Cardiac muscle cell (in vitro differentiated cells and primary cell): ENCODE measurements around the gene JPT2. TPM values are rescaled to one million over a fixed set of nuclear protein-coding genes. Genes with fewer than 3 reads are reported as not detected.

Experiments used
- DNase-seq, 2 donors: peaks; one replicate each; pipeline versions ENCODE4 v3.0.0 to v3.0.0-alpha.2; 2010 to 2017; ENCODE audit warnings: low read depth in 1 of 2, low spot score in 1 of 2
- H3K27ac ChIP-seq: fragments of 200-600 bp; sonication (generic); 2 replicates; pipeline ENCODE4 v1.5.1; 2016
- H3K27me3 ChIP-seq: fragments of 200-600 bp; sonication (generic); 2 replicates; pipeline ENCODE4 v1.6.0; 2016; ENCODE audit warnings: control low read depth
- H3K36me3 ChIP-seq: fragments of 200-600 bp; sonication (generic); 2 replicates; pipeline ENCODE4 v1.5.1; 2016; ENCODE audit warnings: control low read depth
- H3K4me1 ChIP-seq: fragments of 200-600 bp; sonication (generic); 2 replicates; pipeline ENCODE4 v1.8.1; 2017; ENCODE audit warnings: low read depth, mild to moderate bottlenecking, mixed run types
- H3K4me3 ChIP-seq: fragments of 200-600 bp; sonication (generic); 2 replicates; pipeline ENCODE4 v1.5.1; 2016; ENCODE audit warnings: mild to moderate bottlenecking
- H3K9me3 ChIP-seq: fragments of 200-600 bp; sonication (generic); 2 replicates; pipeline ENCODE4 v1.5.1; 2017; ENCODE audit warnings: low read depth, mild to moderate bottlenecking, control low read depth
- polyA plus RNA-seq: library from polyadenylated mRNA; unstranded; fragments of >200 nt; fragmentation: Nextera tagmentation; extraction: Ambion mirVana; gene quantifications from 2 replicates; pipeline ENCODE4 v1.2.1, GENCODE V29; 2016
- total RNA-seq: library from RNA; depleted of rRNA; stranded (reverse); fragments of >200 nt; gene quantifications from 2 replicates; pipeline ENCODE4 v1.2.3, GENCODE V29; 2016
- TF ChIP-seq, protein P1 (sequence below): IDR thresholded peaks from 2 replicates; pipeline ENCODE4 v1.5.1; 2012; ENCODE audit warnings: low read depth, mild to moderate bottlenecking, low read length

JPT2 gene
- total and polyA plus RNA-seq, 2 experiments from 2014 or later: 10.0 to 34.5 TPM

DNA sequence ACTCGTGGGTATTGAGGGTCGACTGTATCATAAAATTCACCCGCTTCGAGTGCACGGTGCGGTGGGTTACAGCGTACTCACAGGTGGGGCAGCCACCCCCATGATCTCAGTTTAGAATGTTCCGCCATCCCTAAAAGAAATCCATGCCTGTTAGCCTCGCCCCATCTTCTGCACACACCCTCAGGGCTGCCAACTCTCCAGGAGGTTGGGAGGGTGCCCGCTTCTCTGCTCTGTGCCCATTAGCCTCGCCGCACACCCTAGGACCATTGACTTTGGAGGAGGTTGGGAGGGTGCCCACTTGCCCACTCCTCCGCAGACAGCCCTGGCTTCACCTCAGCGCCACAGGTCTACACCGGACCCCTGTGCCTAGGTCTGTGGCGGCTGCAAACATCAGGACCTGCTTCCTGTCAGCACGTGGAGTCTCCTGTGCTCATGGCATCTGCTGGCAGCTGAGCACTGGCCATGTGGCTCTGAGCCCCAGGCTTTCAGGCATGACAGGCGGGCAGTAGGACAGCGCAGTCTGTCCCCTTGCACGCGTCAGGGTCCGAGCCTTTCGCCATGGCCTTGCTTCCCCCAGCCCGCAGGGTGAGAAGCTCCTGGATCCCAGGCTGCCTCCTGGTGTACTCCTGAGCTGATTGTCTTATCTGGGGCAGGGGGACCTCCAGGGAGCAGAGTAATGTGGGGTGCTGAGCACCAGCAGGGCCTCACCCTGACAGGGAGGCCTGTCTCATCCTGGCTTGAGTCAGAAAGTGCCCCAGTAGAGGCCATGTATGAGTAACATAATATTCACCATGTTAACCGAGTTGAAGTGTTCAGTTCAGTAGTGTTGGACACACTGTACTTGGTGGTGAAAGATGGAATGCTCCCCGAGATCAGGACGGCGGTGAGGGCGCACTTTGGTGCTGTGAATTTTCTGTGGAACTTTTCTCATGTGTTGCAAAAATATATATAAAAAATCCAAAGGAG, 71.4 kb downstream of the JPT2 start:
- H3K9me3 ChIP-seq: no peaks in the 10 kb centered on the region
- no peak overlapping the region for H3K4me3 ChIP-seq
- no peak for DNase-seq
- H3K27ac ChIP-seq: no peak overlapping the region
- no peaks in the 10 kb centered on the region for H3K4me1 ChIP-seq
- H3K36me3 ChIP-seq: peaks cover 10% of the 10 kb centered on the region
- H3K27me3 ChIP-seq: no peaks in the 10 kb centered on the region
- TF ChIP-seq, protein P1, sequence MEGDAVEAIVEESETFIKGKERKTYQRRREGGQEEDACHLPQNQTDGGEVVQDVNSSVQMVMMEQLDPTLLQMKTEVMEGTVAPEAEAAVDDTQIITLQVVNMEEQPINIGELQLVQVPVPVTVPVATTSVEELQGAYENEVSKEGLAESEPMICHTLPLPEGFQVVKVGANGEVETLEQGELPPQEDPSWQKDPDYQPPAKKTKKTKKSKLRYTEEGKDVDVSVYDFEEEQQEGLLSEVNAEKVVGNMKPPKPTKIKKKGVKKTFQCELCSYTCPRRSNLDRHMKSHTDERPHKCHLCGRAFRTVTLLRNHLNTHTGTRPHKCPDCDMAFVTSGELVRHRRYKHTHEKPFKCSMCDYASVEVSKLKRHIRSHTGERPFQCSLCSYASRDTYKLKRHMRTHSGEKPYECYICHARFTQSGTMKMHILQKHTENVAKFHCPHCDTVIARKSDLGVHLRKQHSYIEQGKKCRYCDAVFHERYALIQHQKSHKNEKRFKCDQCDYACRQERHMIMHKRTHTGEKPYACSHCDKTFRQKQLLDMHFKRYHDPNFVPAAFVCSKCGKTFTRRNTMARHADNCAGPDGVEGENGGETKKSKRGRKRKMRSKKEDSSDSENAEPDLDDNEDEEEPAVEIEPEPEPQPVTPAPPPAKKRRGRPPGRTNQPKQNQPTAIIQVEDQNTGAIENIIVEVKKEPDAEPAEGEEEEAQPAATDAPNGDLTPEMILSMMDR: no peak

Other genes with a start within 250 kb of the JPT2 start
- gene PERCC1, start 247.2 kb upstream of the JPT2 start, total RNA-seq: 0.18 TPM in 1 of 2 replicates, not detected in the other
- gene PERCC1, start 247.2 kb upstream of the JPT2 start, polyA plus RNA-seq: not detected in 2 replicates
- 0.32 and 1.5 TPM in 2 replicates for gene CCDC154, start 233.7 kb upstream of the JPT2 start, total RNA-seq
- 0.49 and 0.64 TPM in 2 replicates for gene CCDC154, start 233.7 kb upstream of the JPT2 start, polyA plus RNA-seq
- gene CLCN7, start 203.3 kb upstream of the JPT2 start, total RNA-seq: 50.1 and 86.2 TPM in 2 replicates
- 47.0 and 57.6 TPM in 2 replicates for gene CLCN7, start 203.3 kb upstream of the JPT2 start, polyA plus RNA-seq
- 0.30 and 0.49 TPM in 2 replicates for gene PTX4, start 189.3 kb upstream of the JPT2 start, total RNA-seq
- gene PTX4, start 189.3 kb upstream of the JPT2 start, polyA plus RNA-seq: not detected in 2 replicates
- gene TELO2, start 184.9 kb upstream of the JPT2 start, total RNA-seq: 48.2 and 51.6 TPM in 2 replicates
- 50.7 and 58.7 TPM in 2 replicates for gene TELO2, start 184.9 kb upstream of the JPT2 start, polyA plus RNA-seq
- 0.39 and 0.83 TPM in 2 replicates for gene TMEM204, start 144.6 kb upstream of the JPT2 start, total RNA-seq
- gene TMEM204, start 144.6 kb upstream of the JPT2 start, polyA plus RNA-seq: 0.44 and 1.6 TPM in 2 replicates
- gene IFT140, start 66.2 kb upstream of the JPT2 start, total RNA-seq: 40.4 and 48.9 TPM in 2 replicates
- gene IFT140, start 66.2 kb upstream of the JPT2 start, polyA plus RNA-seq: 23.8 and 31.9 TPM in 2 replicates
- gene CRAMP1, start 65.9 kb upstream of the JPT2 start, total RNA-seq: 13.1 and 15.3 TPM in 2 replicates
- gene CRAMP1, start 65.9 kb upstream of the JPT2 start, polyA plus RNA-seq: 7.7 and 10.3 TPM in 2 replicates
- gene MAPK8IP3, start 27.9 kb downstream of the JPT2 start, total RNA-seq: 109 and 127 TPM in 2 replicates
- 57.1 and 75.2 TPM in 2 replicates for gene MAPK8IP3, start 27.9 kb downstream of the JPT2 start, polyA plus RNA-seq
- gene NME3, start 93.3 kb downstream of the JPT2 start, total RNA-seq: 72.2 and 106 TPM in 2 replicates
- 76.9 and 112 TPM in 2 replicates for gene NME3, start 93.3 kb downstream of the JPT2 start, polyA plus RNA-seq
- 19.3 and 42.7 TPM in 2 replicates for gene EME2, start 94.5 kb downstream of the JPT2 start, total RNA-seq
- 13.2 and 18.7 TPM in 2 replicates for gene EME2, start 94.5 kb downstream of the JPT2 start, polyA plus RNA-seq
- gene MRPS34, start 94.9 kb downstream of the JPT2 start, total RNA-seq: 188 and 195 TPM in 2 replicates
- gene MRPS34, start 94.9 kb downstream of the JPT2 start, polyA plus RNA-seq: 164 and 172 TPM in 2 replicates
- gene SPSB3, start 104.3 kb downstream of the JPT2 start, total RNA-seq: 90.5 and 101 TPM in 2 replicates
- gene SPSB3, start 104.3 kb downstream of the JPT2 start, polyA plus RNA-seq: 81.4 and 96.4 TPM in 2 replicates
- gene NUBP2, start 104.7 kb downstream of the JPT2 start, total RNA-seq: 151 and 166 TPM in 2 replicates
- 121 and 138 TPM in 2 replicates for gene NUBP2, start 104.7 kb downstream of the JPT2 start, polyA plus RNA-seq
- 1.2 and 2.1 TPM in 2 replicates for gene IGFALS, start 115.4 kb downstream of the JPT2 start, total RNA-seq
- gene IGFALS, start 115.4 kb downstream of the JPT2 start, polyA plus RNA-seq: 1.3 TPM in 1 of 2 replicates, not detected in the other
- 219 and 341 TPM in 2 replicates for gene HAGH, start 148.5 kb downstream of the JPT2 start, total RNA-seq
- 163 and 169 TPM in 2 replicates for gene HAGH, start 148.5 kb downstream of the JPT2 start, polyA plus RNA-seq
- gene FAHD1, start 148.9 kb downstream of the JPT2 start, total RNA-seq: 73.5 and 129 TPM in 2 replicates
- gene FAHD1, start 148.9 kb downstream of the JPT2 start, polyA plus RNA-seq: 48.0 and 55.3 TPM in 2 replicates
- gene MEIOB, start 193.9 kb downstream of the JPT2 start, total RNA-seq: 2.0 TPM in 1 of 2 replicates, not detected in the other
- gene MEIOB, start 193.9 kb downstream of the JPT2 start, polyA plus RNA-seq: 1.3 TPM in 1 of 2 replicates, not detected in the other
- not detected in 2 replicates for gene HS3ST6, start 240.1 kb downstream of the JPT2 start, total RNA-seq
- gene HS3ST6, start 240.1 kb downstream of the JPT2 start, polyA plus RNA-seq: not detected in 2 replicates